ENCODE results near the gene PIGU. TPM values are rescaled to one million over a fixed set of nuclear protein-coding genes. Genes with fewer than 3 reads are reported as not detected.

PIGU gene
- total and polyA plus RNA-seq, 7 donors = 9.5 to 34.2 (median 15.0) TPM

DNA sequence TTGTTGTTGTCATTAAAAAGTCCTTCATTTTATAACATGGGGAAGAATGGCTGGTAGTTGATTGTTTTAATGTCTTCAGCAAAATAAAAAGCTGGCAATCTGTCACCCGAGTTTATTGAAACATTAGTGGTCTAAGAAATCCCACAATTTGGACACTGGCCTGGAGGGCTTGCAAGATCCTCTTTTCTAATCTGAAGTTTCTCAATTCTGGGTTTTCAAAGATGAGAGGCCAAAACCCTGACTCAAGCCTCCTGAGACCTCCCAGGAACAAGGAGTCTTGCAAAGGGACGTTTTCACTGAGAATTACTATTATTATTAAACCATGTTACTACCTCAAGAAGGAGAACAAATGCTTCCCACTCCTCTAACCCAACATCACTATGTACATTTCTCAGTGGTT is 98.9 kb downstream of the PIGU start:
- peaks cover 0 to 36% of the 10 kb centered on the region in 2 donors for H3K36me3 ChIP-seq (ENCODE audit: insufficient read depth in 1 of 2, low read depth in 1 of 2)
- DNase-seq (no peak), ATAC-seq (no peak)
- peak overlapping the region; percentile 66 for H3K27ac ChIP-seq
- TF ChIP-seq, protein P1, sequence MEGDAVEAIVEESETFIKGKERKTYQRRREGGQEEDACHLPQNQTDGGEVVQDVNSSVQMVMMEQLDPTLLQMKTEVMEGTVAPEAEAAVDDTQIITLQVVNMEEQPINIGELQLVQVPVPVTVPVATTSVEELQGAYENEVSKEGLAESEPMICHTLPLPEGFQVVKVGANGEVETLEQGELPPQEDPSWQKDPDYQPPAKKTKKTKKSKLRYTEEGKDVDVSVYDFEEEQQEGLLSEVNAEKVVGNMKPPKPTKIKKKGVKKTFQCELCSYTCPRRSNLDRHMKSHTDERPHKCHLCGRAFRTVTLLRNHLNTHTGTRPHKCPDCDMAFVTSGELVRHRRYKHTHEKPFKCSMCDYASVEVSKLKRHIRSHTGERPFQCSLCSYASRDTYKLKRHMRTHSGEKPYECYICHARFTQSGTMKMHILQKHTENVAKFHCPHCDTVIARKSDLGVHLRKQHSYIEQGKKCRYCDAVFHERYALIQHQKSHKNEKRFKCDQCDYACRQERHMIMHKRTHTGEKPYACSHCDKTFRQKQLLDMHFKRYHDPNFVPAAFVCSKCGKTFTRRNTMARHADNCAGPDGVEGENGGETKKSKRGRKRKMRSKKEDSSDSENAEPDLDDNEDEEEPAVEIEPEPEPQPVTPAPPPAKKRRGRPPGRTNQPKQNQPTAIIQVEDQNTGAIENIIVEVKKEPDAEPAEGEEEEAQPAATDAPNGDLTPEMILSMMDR (IDR thresholded peaks at IDR 0.05) = no peak
- no peaks in the 10 kb centered on the region for H3K27me3 ChIP-seq (ENCODE audit: insufficient read depth in 3 of 3, low read length in 2 of 3)
- WGBS, 3 donors = 41 to 61% (median 45%) methylated on average over 2 of the region's 2 CpGs
- peaks cover 26% of the 10 kb centered on the region for H3K4me1 ChIP-seq
- no peaks in the 10 kb centered on the region for H3K9me3 ChIP-seq
- intact Hi-C loops (cut with DNase I) = loop anchor here in 1 of 2 donors (5.0 to 10.0 kb wide), 2 partner anchors 129 to 177 kb away; no protein-coding TSS in a partner anchor
- H3K4me3 ChIP-seq = no peak overlapping the region

DNA sequence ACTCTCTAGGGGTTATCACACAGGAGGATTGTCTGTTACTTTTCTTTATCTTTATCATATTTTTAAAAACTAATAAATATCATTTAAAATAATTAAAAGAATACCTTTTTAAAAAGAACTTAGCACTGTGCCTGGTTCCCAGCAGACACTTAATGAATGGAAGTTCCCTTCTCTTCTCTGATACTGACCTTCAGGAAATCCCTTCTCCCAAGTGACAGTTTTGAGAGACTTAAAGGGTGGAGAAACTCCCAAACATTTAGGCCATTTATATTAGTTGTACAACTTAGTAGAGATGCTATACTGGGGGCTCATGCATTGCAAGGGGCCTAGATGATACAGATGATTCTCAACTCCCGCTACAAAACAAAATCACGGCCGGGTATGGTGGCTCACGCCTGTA is 99.8 kb downstream of the PIGU start:
- Histone ChIP-seq H3K9me3 (no peaks in the 10 kb centered on the region), H3K27me3 (ENCODE audit: insufficient read depth in 3 of 3, low read length in 2 of 3) (no peaks in the 10 kb centered on the region), H3K36me3 (ENCODE audit: insufficient read depth in 1 of 2, low read depth in 1 of 2) (peaks cover 0 to 46% of the 10 kb centered on the region in 2 donors), H3K4me1 (peaks cover 20% of the 10 kb centered on the region), H3K27ac (no peak overlapping the region), H3K4me3 (no peak overlapping the region)
- ATAC-seq = no peak
- WGBS, 3 donors = 93 to 98% (median 98%) methylated on average over 4 of the region's 4 CpGs
- DNase-seq = no peak
- TF ChIP-seq, protein P1 (IDR thresholded peaks at IDR 0.05) = no peak
- intact Hi-C loops (cut with DNase I) = loop anchor here in 1 of 2 donors (5.0 to 10.0 kb wide), 2 partner anchors 130 to 178 kb away; no protein-coding TSS in a partner anchor

GRCh38 chr20:34575756-34576155 is 101.1 kb downstream of the PIGU start:
- H3K4me1 ChIP-seq = peaks cover 18% of the 10 kb centered on the region
- ATAC-seq (no peak), DNase-seq (no peak)
- intact Hi-C loops (cut with DNase I) = loop anchor here in 1 of 2 donors (5.0 to 10.0 kb wide), 2 partner anchors 132 to 179 kb away; no protein-coding TSS in a partner anchor
- no peak overlapping the region for H3K4me3 ChIP-seq
- H3K27me3 ChIP-seq (ENCODE audit: insufficient read depth in 3 of 3, low read length in 2 of 3) = no peaks in the 10 kb centered on the region
- H3K36me3 ChIP-seq (ENCODE audit: insufficient read depth in 1 of 2, low read depth in 1 of 2) = peaks cover 0 to 51% of the 10 kb centered on the region in 2 donors
- no peak overlapping the region for H3K27ac ChIP-seq
- TF ChIP-seq, protein P1 (IDR thresholded peaks at IDR 0.05) = no peak
- 98 to 100% (median 99%) methylated on average over 4 of the region's 4 CpGs for WGBS, 3 donors
- H3K9me3 ChIP-seq = no peaks in the 10 kb centered on the region

- 93 to 95% (median 95%) methylated on average over 5 of the region's 5 CpGs for WGBS, 3 donors
- H3K27ac ChIP-seq = no peak overlapping the region
- no peaks in the 10 kb centered on the region for H3K27me3 ChIP-seq (ENCODE audit: insufficient read depth in 3 of 3, low read length in 2 of 3)
- H3K4me1 ChIP-seq = peaks cover 18% of the 10 kb centered on the region
- no peaks in the 10 kb centered on the region for H3K9me3 ChIP-seq
- DNase-seq = no peak
- TF ChIP-seq, protein P1 (IDR thresholded peaks at IDR 0.05) = no peak
- peaks cover 0 to 48% of the 10 kb centered on the region in 2 donors for H3K36me3 ChIP-seq (ENCODE audit: insufficient read depth in 1 of 2, low read depth in 1 of 2)
- H3K4me3 ChIP-seq = no peak overlapping the region
- no peak for ATAC-seq
- intact Hi-C loops (cut with DNase I) = loop anchor here in 1 of 2 donors (5.0 to 10.0 kb wide), 2 partner anchors 132 to 180 kb away; no protein-coding TSS in a partner anchor
Observed at GRCh38 chr20:34575271-34575670, 101.6 kb downstream of the PIGU start.

- Histone ChIP-seq H3K36me3 (ENCODE audit: insufficient read depth in 1 of 2, low read depth in 1 of 2) (peaks cover 0 to 44% of the 10 kb centered on the region in 2 donors), H3K4me1 (peaks cover 18% of the 10 kb centered on the region), H3K27ac (no peak overlapping the region), H3K4me3 (no peak overlapping the region), H3K27me3 (ENCODE audit: insufficient read depth in 3 of 3, low read length in 2 of 3) (no peaks in the 10 kb centered on the region), H3K9me3 (no peaks in the 10 kb centered on the region)
- intact Hi-C loops (cut with DNase I) = loop anchor here in 1 of 2 donors (5.0 to 10.0 kb wide), 2 partner anchors 132 to 180 kb away; no protein-coding TSS in a partner anchor
- WGBS, 3 donors = 93 to 94% (median 94%) methylated on average over 6 of the region's 6 CpGs
- DNase-seq (no peak), ATAC-seq (no peak)
- TF ChIP-seq, protein P1 (IDR thresholded peaks at IDR 0.05) = no peak
Observed at GRCh38 chr20:34574861-34575260, 102.0 kb downstream of the PIGU start.

All from psoas muscle (tissue), 8 donors.